Heart right ventricle (tissue), 16 donors: ENCODE data around the gene PLEKHA1. TPM values are rescaled to one million over a fixed set of nuclear protein-coding genes. Genes with fewer than 3 reads are reported as not detected.

Source experiments
- ATAC-seq, 8 donors: fragments of 200-7000 bp; cut with Tn5 transposase; one replicate each; pipeline ENCODE4 v1.9.1; 2020; ENCODE audit warnings: mild to moderate bottlenecking in 8 of 8, moderate library complexity in 8 of 8, moderate number of reproducible peaks in 1 of 8
- DNase-seq, 2 donors: peaks; one replicate each; pipeline ENCODE4 v3.0.0-alpha.2; 2020
- H3K27ac ChIP-seq, 10 donors: fragments of 200-600 bp; sonication (generic) in 2 of 10; one replicate each; pipeline versions ENCODE4 v1.5.0 to v1.8.0; 2020 to 2022; ENCODE audit warnings: mild to moderate bottlenecking in 3 of 10
- H3K27me3 ChIP-seq, 7 donors: fragments of 200-600 bp; one replicate each; pipeline ENCODE4 v1.8.0; 2021 to 2022; ENCODE audit warnings: mild to moderate bottlenecking in 2 of 7
- H3K36me3 ChIP-seq, 9 donors: fragments of 200-600 bp; sonication (generic) in 1 of 9; one replicate each; pipeline versions ENCODE4 v1.5.0 to v1.8.0; 2020 to 2022; ENCODE audit warnings: mild to moderate bottlenecking in 2 of 9
- H3K4me1 ChIP-seq, 9 donors: fragments of 200-600 bp; sonication (generic) in 1 of 9; one replicate each; pipeline versions ENCODE4 v1.5.0 to v1.8.0; 2020 to 2022; ENCODE audit warnings: mild to moderate bottlenecking in 4 of 9
- H3K4me3 ChIP-seq, 10 donors: fragments of 200-600 bp; sonication (generic) in 2 of 10; one replicate each; pipeline versions ENCODE4 v1.5.0 to v1.8.0; 2020 to 2022; ENCODE audit warnings: mild to moderate bottlenecking in 7 of 10, moderate library complexity in 2 of 10
- H3K9me3 ChIP-seq, 11 donors: fragments of 200-600 bp in 10 of 11; sonication (generic) in 2 of 11; one replicate each; pipeline versions ENCODE4 v1.5.0 to v1.8.0; 2013 to 2022; ENCODE audit warnings: mild to moderate bottlenecking in 2 of 11, control low read depth in 1 of 11, moderate library complexity in 1 of 11
- WGBS, 2 donors: extraction: QIAGEN DNeasy Blood & Tissue Kit; methylation state at CpG; one replicate each; pipeline ENCODE4 v1.1.7; 2013; ENCODE audit warnings: inconsistent platforms in 1 of 2; 5-methylcytosine and 5-hydroxymethylcytosine counted together
- intact Hi-C, 10 donors: fragments of 100-400 bp; cut with DNase I; formaldehyde crosslinking; loops; one replicate each; pipeline versions ENCODE4 v1.11.1 to v1.14.2; 2022
- microRNA-seq, 2 donors: library from miRNA; unstranded; fragments of <30 nt; microRNA quantifications; one replicate each; pipeline ENCODE4 v1.2.0, GENCODE V29; 2021
- polyA plus RNA-seq, 2 donors: library from polyadenylated mRNA; stranded (reverse); fragments of 200-250 nt; gene quantifications; one replicate each; pipeline ENCODE4 v1.2.3, GENCODE V29; 2013
- total RNA-seq, 10 donors: library from RNA; stranded (reverse); fragmentation: NEBNext Ultra II Directional in 3 of 10; extraction: Animal tissue kit (Norgen Biotek cat#: 25700) in 3 of 10; gene quantifications; one replicate each; pipeline versions ENCODE4 v1.2.1 to v1.2.4, GENCODE V29; 2021 to 2023
- TF ChIP-seq, protein P1 (sequence below), 9 donors: fragments of 200-600 bp; sonication (generic) in 2 of 9; IDR thresholded peaks; one replicate each; pipeline versions ENCODE4 v1.5.0 to v1.8.0; 2021 to 2022; ENCODE audit warnings: antibody characterized with exemption in 9 of 9, mild to moderate bottlenecking in 5 of 9, moderate library complexity in 1 of 9
- donor health status: Arrhythmogenic right ventricular cardiomyopathy.
- donor health status: ischemic (EF 13 %, LVEDD 7.1; RV severe dilation, severe dysfunction).
- donor health status: healthy with polysubstance abuse.
- donor health status: DM: no; HTN: yes; CAD: no.
- donor health status: DM: no; HTN: no; CAD: no.
- donor health status: ischemic (EF 25% LVEDD 6.9; RV normal size, moderate dysfunction).
- donor health status: ischemic (EF 25% LVEDD 5.7; RV mildly dilated, moderate dysfunction).
- donor health status: healthy.
- donor health status: DM: yes; HTN: yes; CAD: no.
- donor health status: Ischemic cardiomyopathy.
- donor health status: ischemic (EF 35%, LVEDD 5.7; RV mildly dilated, moderate dysfunction).
- donor health status: nonischemic (EF 11% LVEDD 7.7; RV severe dilation, severe dysfunction).
- donor health status: DM: yes; HTN: yes; CAD: no.
- donor health status: PGD.
- donor health status: ischemic (EF 29% LVEDD 5.4; RV normal size, mild dysfunction).
- donor health status: nonischemic (EF 23%, LVEDD 6.1; RV moderate dilation, normal function).

PLEKHA1 gene
- total and polyA plus RNA-seq, 12 donors: 16.7 to 72.9 (median 49.4) TPM

DNA sequence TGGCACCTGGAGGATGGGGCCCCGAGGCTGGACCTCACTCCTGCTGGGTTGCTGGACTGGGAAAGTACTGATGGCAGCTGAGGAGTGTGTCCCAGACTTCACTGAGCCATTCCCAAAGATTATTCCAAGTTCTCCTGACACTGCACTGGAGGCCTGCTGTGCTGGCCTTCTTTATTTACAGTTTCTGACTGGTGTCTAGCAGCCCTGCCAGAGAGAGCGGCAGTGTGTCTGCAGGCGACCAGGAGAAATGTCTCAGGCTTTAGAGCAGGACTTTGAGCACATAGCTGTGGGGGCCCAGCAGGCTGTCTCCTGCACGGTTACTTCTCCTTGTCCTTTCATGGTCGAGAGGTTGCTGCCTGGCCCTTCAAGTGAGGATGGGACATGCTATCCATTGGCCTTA, 102.9 kb downstream of the PLEKHA1 start:
- no peak overlapping the region for H3K27ac ChIP-seq
- peaks cover 15 to 43% (median 39%) of the 10 kb centered on the region in 9 donors for H3K4me1 ChIP-seq
- TF ChIP-seq, protein P1, sequence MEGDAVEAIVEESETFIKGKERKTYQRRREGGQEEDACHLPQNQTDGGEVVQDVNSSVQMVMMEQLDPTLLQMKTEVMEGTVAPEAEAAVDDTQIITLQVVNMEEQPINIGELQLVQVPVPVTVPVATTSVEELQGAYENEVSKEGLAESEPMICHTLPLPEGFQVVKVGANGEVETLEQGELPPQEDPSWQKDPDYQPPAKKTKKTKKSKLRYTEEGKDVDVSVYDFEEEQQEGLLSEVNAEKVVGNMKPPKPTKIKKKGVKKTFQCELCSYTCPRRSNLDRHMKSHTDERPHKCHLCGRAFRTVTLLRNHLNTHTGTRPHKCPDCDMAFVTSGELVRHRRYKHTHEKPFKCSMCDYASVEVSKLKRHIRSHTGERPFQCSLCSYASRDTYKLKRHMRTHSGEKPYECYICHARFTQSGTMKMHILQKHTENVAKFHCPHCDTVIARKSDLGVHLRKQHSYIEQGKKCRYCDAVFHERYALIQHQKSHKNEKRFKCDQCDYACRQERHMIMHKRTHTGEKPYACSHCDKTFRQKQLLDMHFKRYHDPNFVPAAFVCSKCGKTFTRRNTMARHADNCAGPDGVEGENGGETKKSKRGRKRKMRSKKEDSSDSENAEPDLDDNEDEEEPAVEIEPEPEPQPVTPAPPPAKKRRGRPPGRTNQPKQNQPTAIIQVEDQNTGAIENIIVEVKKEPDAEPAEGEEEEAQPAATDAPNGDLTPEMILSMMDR (IDR thresholded peaks at IDR 0.05): no peak
- DNase-seq (no peak), ATAC-seq (no peak)
- no peaks in the 10 kb centered on the region for H3K9me3 ChIP-seq
- no peak overlapping the region for H3K4me3 ChIP-seq
- intact Hi-C loops: no loop called here
- peaks cover 0 to 3% (median 0%) of the 10 kb centered on the region in 9 donors for H3K36me3 ChIP-seq
- no peaks in the 10 kb centered on the region for H3K27me3 ChIP-seq
- 96% methylated on average over 5 of the region's 5 CpGs for WGBS, 2 donors

DNA sequence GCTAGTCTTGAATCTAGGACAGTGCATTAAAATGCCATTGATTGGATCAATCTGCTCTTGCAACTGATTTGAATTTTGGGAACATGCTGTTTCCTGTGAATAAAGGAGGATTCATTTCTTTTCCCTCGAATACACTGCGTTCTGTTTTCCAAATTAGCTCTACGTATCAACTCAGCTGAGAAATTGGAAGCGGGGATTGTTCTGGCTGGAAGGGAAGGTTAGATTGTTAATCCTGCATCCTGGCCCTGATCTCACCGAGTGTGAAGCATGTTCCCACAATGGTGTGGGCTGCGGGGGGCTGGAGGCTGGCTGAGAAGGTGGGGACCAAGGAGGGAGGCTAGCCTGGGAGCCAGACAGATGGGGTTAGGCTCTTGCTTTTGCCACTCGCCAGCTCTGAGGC, 104.5 kb downstream of the PLEKHA1 start:
- peaks cover 0 to 3% (median 0%) of the 10 kb centered on the region in 9 donors for H3K36me3 ChIP-seq
- H3K4me3 ChIP-seq: no peak overlapping the region
- peaks cover 15 to 33% (median 27%) of the 10 kb centered on the region in 9 donors for H3K4me1 ChIP-seq
- ATAC-seq (no peak), DNase-seq (no peak)
- intact Hi-C loops: no loop called here
- 82 to 85% methylated on average over 7 of the region's 7 CpGs for WGBS, 2 donors
- TF ChIP-seq, protein P1 (IDR thresholded peaks at IDR 0.05): no peak
- H3K27ac ChIP-seq: no peak overlapping the region
- no peaks in the 10 kb centered on the region for H3K9me3 ChIP-seq
- no peaks in the 10 kb centered on the region for H3K27me3 ChIP-seq

DNA sequence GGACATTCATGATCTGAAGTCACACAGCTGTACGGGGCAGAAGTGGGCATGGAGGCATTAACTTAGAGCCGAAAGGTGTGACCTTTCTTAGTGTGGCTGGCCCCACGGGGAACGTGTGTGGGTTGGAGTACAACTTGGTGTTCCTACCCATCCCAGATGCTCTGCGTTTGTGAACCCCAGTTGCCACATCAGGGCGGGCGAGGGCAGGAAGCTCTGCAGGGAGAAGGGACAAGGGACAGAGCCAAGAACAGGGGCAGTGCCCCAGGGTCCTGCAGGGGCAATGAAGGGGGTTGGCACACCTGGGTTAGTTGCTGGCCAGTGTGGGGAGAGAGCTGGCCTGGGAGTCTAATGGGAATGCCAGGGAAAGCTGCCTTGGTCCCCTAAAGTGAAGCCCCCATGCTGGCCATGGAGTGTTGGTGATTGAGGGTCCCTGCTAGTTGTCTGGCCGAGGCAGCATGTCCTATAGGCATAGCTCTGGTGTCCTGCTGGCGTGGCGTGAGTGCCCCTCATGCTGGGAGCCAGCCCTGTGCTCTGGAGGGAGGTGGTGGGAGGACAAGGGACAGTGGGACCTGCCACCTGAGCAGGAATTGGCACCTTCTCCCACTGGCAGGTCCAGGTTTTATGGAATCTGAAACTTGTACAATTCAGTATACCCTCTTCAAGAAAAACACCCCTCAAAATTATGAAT, 105.8 kb downstream of the PLEKHA1 start:
- intact Hi-C loops: no loop called here
- Histone ChIP-seq H3K4me3 (no peak overlapping the region), H3K27ac (no peak overlapping the region), H3K4me1 (peaks cover 8 to 23% (median 21%) of the 10 kb centered on the region in 9 donors), H3K36me3 (peaks cover 0 to 3% (median 0%) of the 10 kb centered on the region in 9 donors), H3K9me3 (no peaks in the 10 kb centered on the region), H3K27me3 (no peaks in the 10 kb centered on the region)
- TF ChIP-seq, protein P1 (IDR thresholded peaks at IDR 0.05): no peak
- 91% methylated on average over 10 of the region's 10 CpGs for WGBS, 2 donors
- ATAC-seq (no peak), DNase-seq (no peak)

DNA sequence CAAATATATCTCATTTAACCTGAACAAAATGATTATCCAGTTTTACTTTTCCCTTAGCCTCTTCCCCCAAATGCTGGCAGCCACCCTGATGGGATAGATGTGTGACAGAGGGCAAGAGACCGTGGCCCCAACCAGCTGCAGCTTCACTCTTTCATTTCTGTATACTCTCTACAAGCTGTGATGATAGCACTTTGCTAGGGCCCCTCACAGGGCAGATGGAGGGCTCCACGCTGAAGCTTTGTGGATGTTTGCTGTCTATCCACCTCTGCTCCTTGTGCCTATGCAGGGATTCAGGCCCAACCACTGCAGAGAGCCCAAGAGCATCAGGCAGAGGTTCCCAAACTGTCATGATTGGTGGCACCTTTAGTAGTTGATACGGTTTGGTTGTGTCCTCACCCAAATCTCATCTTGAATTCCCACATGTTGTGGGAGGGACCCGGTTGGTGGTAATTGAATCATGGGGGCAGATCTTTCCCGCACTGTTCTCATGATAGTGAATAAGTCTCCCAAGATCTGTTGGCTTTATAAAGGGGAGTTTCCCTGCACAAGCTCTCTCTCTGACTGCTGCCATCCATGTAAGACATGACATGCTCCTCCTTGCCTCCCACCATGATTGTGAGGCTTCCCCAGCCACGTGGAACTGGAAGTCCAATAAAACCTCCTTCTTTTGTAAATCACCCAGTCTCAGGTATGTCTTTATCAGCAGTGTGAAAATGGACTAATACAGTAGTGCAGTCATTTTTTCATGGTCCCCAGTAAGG, 107.0 kb downstream of the PLEKHA1 start:
- DNase-seq: no peak
- no peaks in the 10 kb centered on the region for H3K27me3 ChIP-seq
- WGBS, 2 donors: 95 to 96% methylated on average over 6 of the region's 6 CpGs
- intact Hi-C loops: no loop called here
- peaks cover 0 to 3% (median 0%) of the 10 kb centered on the region in 9 donors for H3K36me3 ChIP-seq
- TF ChIP-seq, protein P1 (IDR thresholded peaks at IDR 0.05): no peak
- no peak overlapping the region for H3K27ac ChIP-seq
- H3K9me3 ChIP-seq: no peaks in the 10 kb centered on the region
- H3K4me1 ChIP-seq: peaks cover 3 to 23% (median 21%) of the 10 kb centered on the region in 9 donors
- ATAC-seq: no peak
- no peak overlapping the region for H3K4me3 ChIP-seq

Small RNA genes within 50 kb of the gene (microRNA-seq; reads per million reads assigned to microRNA genes)
- gene MIR3941: 1.2 to 1.5 reads per million in 2 donors

Other genes with a start within 250 kb of the PLEKHA1 start
- under 1 TPM in 1 of 10 donors, not detected in 9; 0.76 TPM for gene BTBD16, start 103.4 kb upstream of the PLEKHA1 start, total RNA-seq
- gene BTBD16, start 103.4 kb upstream of the PLEKHA1 start, polyA plus RNA-seq: under 1 TPM in 1 of 2 donors, not detected in 1; 0.29 TPM
- 1 to 10 TPM in 1 of 10 donors, under 1 TPM in 3, not detected in 6; 0.33 to 1.3 (median 0.94) TPM for gene ARMS2, start 79.9 kb downstream of the PLEKHA1 start, total RNA-seq
- not detected for gene ARMS2, start 79.9 kb downstream of the PLEKHA1 start, polyA plus RNA-seq
- 100 to 1,000 TPM in 2 of 10 donors, 10 to 100 TPM in 8; 23.4 to 108 (median 73.1) TPM for gene HTRA1, start 86.8 kb downstream of the PLEKHA1 start, total RNA-seq
- 10 to 100 TPM; 31.9 to 35.4 TPM for gene HTRA1, start 86.8 kb downstream of the PLEKHA1 start, polyA plus RNA-seq
- gene DMBT1, start 186.0 kb downstream of the PLEKHA1 start, total RNA-seq: under 1 TPM in 2 of 10 donors, not detected in 8; 0.05 to 0.18 TPM
- under 1 TPM in 1 of 2 donors, not detected in 1; 0.01 TPM for gene DMBT1, start 186.0 kb downstream of the PLEKHA1 start, polyA plus RNA-seq